Neural progenitor cell (in vitro differentiated cells): Measurements from ENCODE around the gene RELT. TPM values are rescaled to one million over a fixed set of nuclear protein-coding genes. Genes with fewer than 3 reads are reported as not detected.
"Not testable (repeated sequence)": the region's sequence is repeated elsewhere in the genome, so short reads cannot be mapped to it uniquely, and the experiment has no call there.

Experiments used
- DNase-seq: peaks from one replicate; pipeline ENCODE4 v3.0.0-alpha.2; 2016; ENCODE audit warnings: low spot score
- H2AFZ ChIP-seq: fragments of 200-600 bp; sonication (generic); replicated peaks from 2 replicates; pipeline ENCODE4 v1.6.1; 2016; ENCODE audit warnings: antibody characterized with exemption
- H3F3A ChIP-seq: fragments of 200-600 bp; sonication (generic); 2 replicates; pipeline ENCODE4 v1.6.1; 2016; ENCODE audit warnings: antibody characterized with exemption, low read depth
- H3K27ac ChIP-seq: fragments of 200-600 bp; sonication (generic); 2 replicates; pipeline ENCODE4 v1.5.1; 2016; ENCODE audit warnings: mild to moderate bottlenecking
- H3K27me3 ChIP-seq: fragments of 200-600 bp; sonication (generic); 2 replicates; pipeline ENCODE4 v1.6.1; 2016; ENCODE audit warnings: mild to moderate bottlenecking, moderate library complexity
- H3K36me3 ChIP-seq: fragments of 200-600 bp; sonication (generic); 2 replicates; pipeline ENCODE4 v1.5.1; 2016
- H3K4me1 ChIP-seq: fragments of 200-600 bp; sonication (generic); 2 replicates; pipeline ENCODE4 v1.6.1; 2016; ENCODE audit warnings: mixed run types
- H3K4me2 ChIP-seq: fragments of 200-600 bp; sonication (generic); 2 replicates; pipeline ENCODE4 v1.6.1; 2016
- H3K4me3 ChIP-seq: fragments of 200-600 bp; sonication (generic); 2 replicates; pipeline ENCODE4 v1.5.1; 2016
- H3K79me2 ChIP-seq: fragments of 200-600 bp; sonication (generic); 2 replicates; pipeline ENCODE4 v1.6.1; 2016; ENCODE audit warnings: low read depth
- H3K9ac ChIP-seq: fragments of 200-600 bp; sonication (generic); 2 replicates; pipeline ENCODE4 v1.6.1; 2016
- H3K9me3 ChIP-seq: fragments of 200-600 bp; sonication (generic); 2 replicates; pipeline ENCODE4 v1.5.1; 2016; ENCODE audit warnings: low read depth
- H4K20me1 ChIP-seq: fragments of 200-600 bp; sonication (generic); 2 replicates; pipeline ENCODE4 v1.6.1; 2016; ENCODE audit warnings: low read depth
- H3K27ac Mint-ChIP-seq: 3 replicates; pipeline ENCODE4 v1.8.0; 2021; ENCODE audit warnings: mixed read lengths
- H3K27me3 Mint-ChIP-seq: 2 replicates; pipeline ENCODE4 v1.8.0; 2022; ENCODE audit warnings: low read depth, mild to moderate bottlenecking, inconsistent platforms, moderate library complexity, mixed read lengths; ENCODE audit not compliant: insufficient read depth
- H3K36me3 Mint-ChIP-seq: 3 replicates; pipeline ENCODE4 v1.8.0; 2021; ENCODE audit warnings: mixed read lengths
- H3K4me1 Mint-ChIP-seq: 3 replicates; pipeline ENCODE4 v1.8.0; 2021; ENCODE audit warnings: mixed read lengths
- H3K4me3 Mint-ChIP-seq: 3 replicates; pipeline ENCODE4 v1.8.0; 2021; ENCODE audit warnings: mild to moderate bottlenecking, moderate library complexity, mixed read lengths
- H3K9me3 Mint-ChIP-seq: 3 replicates; pipeline ENCODE4 v1.8.0; 2020; ENCODE audit warnings: mixed read lengths
- CTCF ChIP-seq: fragments of 200-600 bp; sonication (generic); IDR thresholded peaks from 2 replicates; pipeline ENCODE4 v1.5.1; 2017; ENCODE audit warnings: antibody characterized with exemption, mild to moderate bottlenecking
- EZH2 ChIP-seq: fragments of 200-600 bp; sonication (generic); IDR thresholded peaks from 2 replicates; pipeline ENCODE4 v1.6.1; 2017; ENCODE audit warnings: antibody characterized with exemption, mild to moderate bottlenecking, moderate library complexity
- EZH2phosphoT487 ChIP-seq: fragments of 200-600 bp; sonication (generic); IDR thresholded peaks from 2 replicates; pipeline ENCODE4 v1.6.1; 2017; ENCODE audit warnings: antibody characterized with exemption
- total RNA-seq: library from RNA; depleted of rRNA; stranded (reverse); fragments of >200 nt; gene quantifications from 2 replicates; pipeline ENCODE4 v1.2.3, GENCODE V29; 2015; ENCODE audit warnings: low replicate concordance

The RELT gene
- total RNA-seq, 1 donor from 2014 or later, result 5.4 TPM

- Histone ChIP-seq H4K20me1 (peaks cover 2% of the 10 kb centered on the region), H3K4me2 (no peak overlapping the region), H3K9me3 (no peaks in the 10 kb centered on the region), H3K36me3 (no peaks in the 10 kb centered on the region), H3K79me2 (peaks cover 4% of the 10 kb centered on the region), H2AFZ (no peak overlapping the region), H3K27me3 (no peaks in the 10 kb centered on the region), H3F3A (peaks cover 3% of the 10 kb centered on the region), H3K27ac (no peak overlapping the region), H3K4me1 (peaks cover 21% of the 10 kb centered on the region), H3K9ac (no peak overlapping the region), H3K4me3 (no peak overlapping the region)
- Mint-ChIP-seq H3K27ac (no peak overlapping the region), H3K4me3 (no peak overlapping the region), H3K9me3 (no peaks in the 10 kb centered on the region), H3K36me3 (peaks cover 7% of the 10 kb centered on the region), H3K27me3 (peaks cover 4% of the 10 kb centered on the region), H3K4me1 (peaks cover 6% of the 10 kb centered on the region)
- TF ChIP-seq EZH2, result no peak
- no peak for TF ChIP-seq CTCF
- TF ChIP-seq EZH2phosphoT487, result no peak
- DNase-seq, result no peak
Observed at GRCh38 chr11:73429121-73429750, 53.0 kb downstream of the RELT start.

GRCh38 chr11:73430326-73430725 lies 54.1 kb downstream of the RELT start:
- TF ChIP-seq CTCF (no peak), EZH2 (no peak), EZH2phosphoT487 (no peak)
- no peaks in the 10 kb centered on the region for H3K36me3 ChIP-seq
- H3F3A ChIP-seq, result peaks cover 13% of the 10 kb centered on the region
- H2AFZ ChIP-seq, result no peak overlapping the region
- peaks cover 4% of the 10 kb centered on the region for H3K79me2 ChIP-seq
- H3K4me3 ChIP-seq, result no peak overlapping the region
- no peak for DNase-seq
- Mint-ChIP-seq H3K4me3 (no peak overlapping the region), H3K27me3 (peaks cover 4% of the 10 kb centered on the region), H3K4me1 (peaks cover 16% of the 10 kb centered on the region), H3K9me3 (no peaks in the 10 kb centered on the region), H3K27ac (no peak overlapping the region), H3K36me3 (peaks cover 7% of the 10 kb centered on the region)
- H3K27ac ChIP-seq, result peak overlapping the region; percentile 74
- H3K4me1 ChIP-seq, result peaks cover 25% of the 10 kb centered on the region
- no peak overlapping the region for H3K9ac ChIP-seq
- H3K4me2 ChIP-seq, result no peak overlapping the region
- H4K20me1 ChIP-seq, result peaks cover 7% of the 10 kb centered on the region
- H3K9me3 ChIP-seq, result no peaks in the 10 kb centered on the region
- H3K27me3 ChIP-seq, result no peaks in the 10 kb centered on the region

DNA sequence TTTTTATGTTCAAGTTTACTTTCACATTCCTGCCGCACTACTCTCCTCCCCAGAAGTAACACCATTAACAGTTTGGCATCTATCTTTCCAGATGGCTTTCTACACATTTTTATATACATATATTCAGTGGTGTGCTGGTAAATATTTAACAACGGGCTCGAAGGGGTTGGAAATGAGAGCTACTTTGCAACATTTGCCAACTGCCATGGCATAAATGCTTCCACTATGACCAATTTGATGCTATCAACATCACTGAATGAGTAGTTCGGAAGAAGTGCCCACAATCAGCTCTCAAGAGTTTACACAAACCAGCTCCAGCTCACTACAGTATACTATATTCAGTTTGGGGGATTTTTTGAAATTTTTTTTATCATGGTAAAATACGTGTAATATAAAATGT lies 55.2 kb downstream of the RELT start:
- Mint-ChIP-seq H3K4me1 (peaks cover 24% of the 10 kb centered on the region), H3K36me3 (peaks cover 7% of the 10 kb centered on the region), H3K4me3 (no peak overlapping the region), H3K27me3 (peaks cover 4% of the 10 kb centered on the region), H3K27ac (no peak overlapping the region), H3K9me3 (no peaks in the 10 kb centered on the region)
- Histone ChIP-seq H3K27ac (no peak overlapping the region), H3K36me3 (no peaks in the 10 kb centered on the region), H3K4me1 (peaks cover 34% of the 10 kb centered on the region), H3K9ac (no peak overlapping the region), H3F3A (peaks cover 24% of the 10 kb centered on the region), H3K4me3 (no peak overlapping the region), H3K27me3 (no peaks in the 10 kb centered on the region), H3K79me2 (peaks cover 4% of the 10 kb centered on the region), H2AFZ (no peak overlapping the region), H3K9me3 (no peaks in the 10 kb centered on the region), H3K4me2 (no peak overlapping the region), H4K20me1 (peaks cover 7% of the 10 kb centered on the region)
- no peak for TF ChIP-seq EZH2phosphoT487
- TF ChIP-seq EZH2, result no peak
- TF ChIP-seq CTCF, result no peak
- DNase-seq, result no peak

GRCh38 chr11:73436859-73437258 lies 60.7 kb downstream of the RELT start:
- H3K9me3 ChIP-seq, H2AFZ ChIP-seq, H3K4me3 Mint-ChIP-seq, H3K9me3 Mint-ChIP-seq, H4K20me1 ChIP-seq, H3K9ac ChIP-seq, H3K27ac Mint-ChIP-seq, H3K27me3 ChIP-seq, H3K36me3 ChIP-seq, H3K4me3 ChIP-seq, H3K36me3 Mint-ChIP-seq, H3K27me3 Mint-ChIP-seq, DNase-seq: not testable (repeated sequence)
- Histone ChIP-seq H3K27ac (peak overlapping the region; percentile 20), H3K4me2 (peak overlapping the region; percentile 45), H3F3A (peaks cover 45% of the 10 kb centered on the region), H3K4me1 (peaks cover 45% of the 10 kb centered on the region), H3K79me2 (peaks cover 11% of the 10 kb centered on the region)
- peaks cover 43% of the 10 kb centered on the region for H3K4me1 Mint-ChIP-seq
